HG02870 (cell line): Measurements from ENCODE around the gene ALKBH5.

Experiments
- ATAC-seq: cut with Tn5 transposase; IDR thresholded peaks from one replicate; pipeline ENCODE4 v1.9.1; 2021; ENCODE audit warnings: mild to moderate bottlenecking, moderate library complexity; ENCODE audit not compliant: unreplicated experiment

ALKBH5 gene

DNA sequence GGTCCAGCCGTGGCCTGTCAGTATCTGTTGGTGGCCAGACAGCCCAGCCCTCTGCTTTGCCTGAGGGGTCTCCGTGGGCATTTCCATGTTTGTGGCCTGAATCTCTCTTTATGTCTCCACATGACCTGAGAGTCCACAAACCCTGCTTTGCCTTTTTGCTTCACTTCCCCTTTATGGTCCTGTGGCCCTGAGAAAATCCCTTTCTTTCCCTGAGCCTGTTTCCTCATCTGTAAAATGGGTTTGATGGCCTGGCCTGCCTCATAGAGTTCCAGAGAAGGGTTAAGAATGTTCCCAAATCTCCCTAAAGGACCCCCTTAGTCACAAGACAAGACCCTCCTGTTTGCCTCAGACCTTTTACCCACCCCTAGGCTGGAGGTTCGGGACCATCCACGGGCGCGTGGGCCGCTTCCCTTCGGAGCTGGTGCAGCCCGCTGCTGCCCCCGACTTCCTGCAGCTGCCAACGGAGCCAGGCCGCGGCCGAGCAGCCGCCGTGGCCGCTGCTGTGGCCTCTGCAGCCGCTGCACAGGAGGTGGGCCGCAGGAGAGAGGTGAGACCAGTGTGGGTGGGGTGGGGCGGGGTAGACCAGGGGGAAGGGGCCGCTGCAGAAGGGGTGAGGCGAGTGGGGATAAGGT lies 26.2 kb upstream of the ALKBH5 start:
- ATAC-seq = no peak

DNA sequence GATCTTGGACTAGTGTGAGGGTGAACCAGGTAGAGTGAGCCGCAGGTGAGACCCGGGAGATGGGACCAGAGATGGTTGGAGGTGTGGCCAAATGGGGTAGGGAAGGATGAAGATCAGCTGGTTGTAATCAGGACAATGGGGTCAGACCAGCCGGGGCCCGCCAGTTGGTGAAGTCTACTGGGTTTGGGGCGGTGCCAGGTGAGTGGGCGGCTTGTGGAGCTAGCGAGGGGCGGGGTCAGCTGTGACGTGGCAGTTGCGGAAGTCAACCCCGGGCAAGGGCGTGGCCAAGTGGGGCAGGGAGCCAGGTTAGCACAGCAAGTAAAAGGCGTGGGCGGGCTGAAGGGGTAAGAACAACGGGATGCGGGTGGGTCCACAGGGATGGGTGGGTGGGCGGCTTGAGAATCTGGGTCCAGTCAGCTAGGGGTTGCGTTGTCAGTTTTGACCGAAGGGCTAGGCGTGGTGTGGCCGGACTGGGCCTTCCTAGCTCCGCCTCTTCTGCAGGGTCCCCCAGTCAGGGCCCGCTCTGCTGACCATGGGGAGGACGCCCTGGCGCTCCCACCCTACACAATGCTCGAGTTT lies 25.5 kb upstream of the ALKBH5 start:
- ATAC-seq = peak; percentile 37

DNA sequence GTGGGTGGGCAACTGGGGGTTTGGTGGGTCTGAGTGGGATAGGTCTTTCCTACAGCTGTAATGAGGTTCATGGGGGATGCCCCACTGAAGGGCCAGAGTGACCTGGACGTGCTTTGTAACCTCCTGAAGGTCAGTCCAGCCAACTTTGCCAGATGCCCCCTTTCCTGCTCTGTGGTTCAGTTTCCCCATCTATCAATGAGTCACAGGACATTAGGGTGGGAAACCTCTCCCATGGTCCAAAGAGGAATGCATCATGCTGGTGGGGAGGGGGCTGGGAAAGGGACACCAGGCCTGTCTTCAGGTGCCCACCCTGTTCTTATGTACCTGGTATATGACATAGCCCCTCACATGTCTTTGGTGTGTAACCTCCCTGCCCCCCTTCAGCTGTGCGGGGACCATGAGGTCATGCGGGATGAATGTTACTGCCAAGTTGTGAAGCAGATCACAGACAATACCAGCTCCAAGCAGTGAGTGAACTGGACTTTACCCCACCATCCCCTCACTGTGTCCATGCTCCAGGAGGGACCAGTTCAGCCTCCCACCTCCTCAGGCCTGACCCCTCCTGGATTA lies 24.0 kb upstream of the ALKBH5 start:
- no peak for ATAC-seq

DNA sequence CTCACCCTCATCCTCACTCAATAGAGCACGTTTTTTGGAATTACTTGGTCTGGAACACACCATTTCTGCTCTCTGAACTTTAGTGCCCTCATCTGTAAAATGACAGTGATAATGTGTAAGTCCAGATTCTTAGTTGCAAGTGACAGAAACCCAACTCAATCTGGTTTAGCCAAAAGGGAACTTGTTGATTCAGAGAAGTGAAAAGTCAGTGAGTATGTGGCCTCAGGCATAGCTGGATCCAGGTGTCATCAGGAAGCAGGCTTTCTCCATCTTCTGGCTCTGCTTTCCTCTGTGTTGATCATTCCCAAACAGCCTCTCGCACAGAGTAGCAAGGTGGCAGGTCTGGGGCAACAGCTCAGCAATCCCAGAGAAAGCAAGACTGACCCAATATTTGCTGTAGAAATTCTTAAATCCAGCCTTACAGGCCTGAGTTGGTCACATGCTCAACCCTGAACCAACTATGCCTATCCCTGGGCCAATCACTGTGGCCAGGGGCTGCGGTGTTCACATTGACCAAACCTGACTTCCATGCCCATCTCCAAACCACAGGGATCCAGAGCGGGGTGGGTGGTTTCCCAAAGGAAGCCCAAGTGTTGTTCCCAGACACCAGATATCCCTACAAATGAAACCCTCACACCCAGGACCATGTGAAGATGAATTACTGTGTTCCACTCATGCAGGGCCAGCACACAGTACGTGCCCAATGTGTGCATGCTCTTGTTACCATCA lies 23.3 kb upstream of the ALKBH5 start:
- no peak for ATAC-seq

DNA sequence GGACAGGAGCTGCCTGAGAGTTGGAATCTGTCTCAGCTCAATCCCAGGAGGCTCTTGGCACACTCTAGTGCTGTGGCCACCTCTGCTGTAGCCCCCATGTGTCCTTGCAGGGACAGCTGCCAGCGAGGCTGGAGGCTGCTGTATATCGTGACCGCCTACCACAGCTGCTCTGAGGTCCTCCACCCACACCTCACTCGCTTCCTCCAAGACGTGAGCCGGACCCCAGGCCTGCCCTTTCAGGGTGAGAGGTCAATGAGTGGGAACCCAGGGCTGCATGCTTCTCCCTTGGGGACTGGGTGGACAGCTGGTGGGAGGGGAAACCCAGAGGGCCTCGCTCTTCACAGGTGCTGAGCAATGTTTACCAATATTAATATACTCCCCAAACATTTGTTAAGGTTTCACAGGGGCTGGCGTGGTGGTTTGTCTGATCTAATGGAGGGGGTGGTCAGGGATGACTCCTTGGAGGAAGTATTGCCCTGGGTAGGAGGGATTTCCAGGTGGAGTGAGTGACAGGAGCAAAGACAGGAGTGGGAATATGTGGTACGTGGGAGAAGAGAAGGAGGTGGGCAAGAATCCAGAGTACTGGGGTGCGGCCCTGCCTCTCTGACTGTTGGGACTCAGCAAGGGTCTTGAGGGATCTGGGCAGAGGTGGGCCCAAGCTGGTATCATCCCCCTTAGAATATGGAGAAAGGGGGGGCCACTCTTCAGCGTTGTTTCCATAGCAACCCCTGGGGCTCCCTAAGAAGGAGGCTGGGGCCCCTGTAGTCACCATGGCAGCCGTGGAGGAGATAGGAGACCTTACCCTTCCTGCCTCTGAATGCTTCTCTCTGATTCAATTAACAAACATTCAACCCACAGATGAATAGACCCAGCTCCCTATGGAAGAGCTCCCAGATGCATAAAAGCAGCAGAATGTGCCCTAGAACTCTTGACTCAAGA lies 22.2 kb upstream of the ALKBH5 start:
- ATAC-seq = peak; percentile 50

DNA sequence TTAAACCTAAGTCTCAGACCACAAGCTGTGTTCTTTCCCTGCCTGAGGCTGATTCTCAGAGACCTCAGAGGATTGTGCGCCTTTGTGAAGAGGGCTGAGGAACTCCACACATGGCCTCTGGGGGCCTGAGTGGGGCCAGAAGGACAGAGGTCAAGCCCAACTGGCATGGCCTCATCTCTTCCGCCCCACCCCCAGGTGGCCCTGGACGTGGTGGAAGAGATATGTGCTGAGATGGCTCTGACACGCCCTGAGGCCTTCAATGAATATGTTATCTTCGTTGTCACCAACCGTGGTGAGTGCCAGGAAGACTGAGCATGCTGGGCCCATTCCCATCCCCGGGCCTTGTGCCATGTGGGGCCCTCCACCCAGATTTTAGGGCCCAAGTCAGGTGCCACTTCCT lies 20.1 kb upstream of the ALKBH5 start:
- ATAC-seq = no peak

DNA sequence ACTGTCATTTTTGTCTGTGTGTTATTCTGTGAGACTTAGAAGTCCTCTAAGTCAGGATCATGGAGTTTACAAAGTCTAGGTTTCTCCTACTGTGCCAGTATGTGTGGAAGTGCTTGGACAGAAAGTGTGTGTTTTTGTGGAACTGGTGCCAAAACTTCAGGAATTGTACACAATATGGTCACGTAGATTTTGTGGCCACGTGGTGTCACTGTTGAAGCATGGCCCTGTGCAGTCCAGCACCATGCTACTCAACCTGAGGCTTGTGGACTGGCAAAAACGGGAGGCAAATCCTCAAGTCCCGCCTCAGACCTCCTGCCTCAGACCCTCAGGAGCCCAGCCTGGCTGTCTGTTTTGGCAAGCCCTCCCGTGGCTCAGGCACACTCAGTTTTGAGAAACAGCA lies 16.7 kb upstream of the ALKBH5 start:
- ATAC-seq = no peak

DNA sequence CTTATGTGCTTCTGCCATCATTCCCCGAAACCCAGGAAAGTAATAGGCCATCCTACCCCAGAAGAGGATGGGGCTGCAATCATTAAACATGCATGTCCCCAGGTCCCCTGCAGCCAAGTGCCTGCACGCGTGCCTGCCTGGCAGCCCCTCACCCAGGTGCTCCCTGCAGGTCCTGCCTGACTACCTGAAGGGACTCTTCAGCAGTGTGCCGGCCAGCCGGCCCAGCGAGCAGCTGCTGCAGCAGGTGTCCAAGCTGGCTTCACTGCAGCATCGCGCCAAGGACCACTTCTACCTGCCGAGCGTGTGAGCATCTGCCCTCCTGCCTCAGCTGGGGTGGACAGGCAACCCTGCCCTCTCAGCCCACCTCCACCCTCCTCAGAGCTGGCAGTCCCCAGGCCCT lies 16.2 kb upstream of the ALKBH5 start:
- no peak for ATAC-seq

DNA sequence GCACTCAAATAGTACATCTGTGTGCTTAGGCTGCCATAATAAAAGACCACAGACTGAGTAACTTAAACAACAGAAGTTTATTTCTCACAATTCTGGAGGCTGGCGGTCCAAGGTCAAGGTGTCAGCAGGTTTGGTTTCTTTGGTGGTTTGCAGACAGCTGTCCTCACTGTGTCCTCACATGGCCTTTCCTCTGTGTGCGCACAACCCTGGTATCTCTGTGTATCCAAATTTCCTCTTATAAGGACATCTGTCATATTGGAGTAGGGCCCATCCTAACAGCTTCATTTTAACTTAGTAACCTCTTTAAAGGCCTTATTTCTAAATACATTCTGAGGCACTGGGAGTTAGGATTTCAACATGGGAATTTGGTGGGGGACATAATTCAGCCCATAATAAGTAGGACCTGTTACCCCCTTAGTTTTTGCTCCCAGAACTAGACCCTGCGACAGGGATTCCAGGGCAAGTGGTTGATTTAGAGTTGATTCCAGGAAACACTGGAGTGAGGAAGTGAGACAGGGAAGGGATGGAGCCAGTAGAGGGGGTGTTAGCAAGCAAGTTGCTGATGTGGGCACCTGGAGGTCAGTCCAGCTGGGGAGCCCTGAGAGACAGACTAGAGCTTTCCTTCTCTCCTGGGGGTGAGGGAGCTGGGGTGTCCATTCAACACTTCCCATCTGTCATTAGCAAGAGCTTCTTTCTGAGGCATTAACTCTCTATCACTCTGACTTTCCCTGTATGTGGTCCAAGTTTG lies 10.9 kb upstream of the ALKBH5 start:
- ATAC-seq = no peak

DNA sequence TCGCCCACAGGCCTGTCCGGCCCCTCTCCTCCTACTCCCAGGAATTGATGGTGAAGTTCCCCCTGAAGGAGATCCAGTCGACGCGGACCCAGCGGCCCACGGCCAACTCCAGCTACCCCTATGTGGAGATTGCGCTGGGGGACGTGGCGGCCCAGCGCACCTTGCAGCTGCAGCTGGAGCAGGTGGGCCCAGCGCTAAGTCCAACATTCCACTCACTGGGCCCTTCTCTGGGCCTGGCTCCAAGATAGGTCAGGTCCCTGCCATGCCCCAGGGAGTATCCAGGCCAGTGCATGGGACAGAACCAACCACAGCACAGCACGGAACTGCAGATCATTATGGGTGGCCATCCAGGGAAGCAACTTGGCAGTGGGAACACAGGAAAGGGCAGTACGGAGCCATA lies 9.9 kb upstream of the ALKBH5 start:
- no peak for ATAC-seq

DNA sequence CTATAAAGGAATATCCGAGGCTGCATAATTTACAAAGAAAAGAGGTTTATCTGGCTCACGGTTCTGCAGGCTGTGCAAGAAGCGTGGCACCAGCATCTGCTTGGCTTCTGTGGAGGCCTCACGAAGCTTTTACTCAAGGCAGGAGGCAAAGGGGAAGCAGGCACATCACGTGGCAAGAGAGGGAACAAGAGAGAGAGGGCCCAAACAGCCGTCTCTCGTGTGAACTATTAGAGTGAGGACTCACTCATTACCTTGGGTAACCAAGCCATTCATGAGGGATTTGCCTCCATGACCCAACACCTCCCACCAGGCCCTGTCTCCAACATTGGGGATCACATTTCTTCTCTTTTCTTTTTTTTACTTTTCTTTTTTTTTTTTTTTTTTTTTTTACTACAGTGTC lies 7.5 kb upstream of the ALKBH5 start:
- no peak for ATAC-seq

DNA sequence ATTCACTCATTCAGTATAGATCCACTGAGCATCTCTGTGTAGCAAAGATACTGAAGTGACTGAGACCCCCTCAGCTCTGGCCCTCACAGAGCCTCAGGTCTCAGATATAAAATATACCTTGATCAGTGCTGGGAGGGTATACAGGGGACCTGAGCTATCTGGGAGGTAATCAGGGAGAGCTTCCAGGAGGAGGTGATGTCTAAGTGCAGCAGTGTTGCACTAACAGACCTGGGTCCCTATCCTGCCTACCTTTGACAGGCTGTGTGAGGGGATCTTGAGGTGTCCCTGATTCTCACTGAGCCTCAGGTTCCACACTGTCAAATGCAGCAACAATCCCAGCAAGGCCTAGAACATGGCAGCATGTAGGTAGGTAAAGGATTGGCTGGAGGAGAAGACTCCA lies 6.5 kb upstream of the ALKBH5 start:
- no peak for ATAC-seq

DNA sequence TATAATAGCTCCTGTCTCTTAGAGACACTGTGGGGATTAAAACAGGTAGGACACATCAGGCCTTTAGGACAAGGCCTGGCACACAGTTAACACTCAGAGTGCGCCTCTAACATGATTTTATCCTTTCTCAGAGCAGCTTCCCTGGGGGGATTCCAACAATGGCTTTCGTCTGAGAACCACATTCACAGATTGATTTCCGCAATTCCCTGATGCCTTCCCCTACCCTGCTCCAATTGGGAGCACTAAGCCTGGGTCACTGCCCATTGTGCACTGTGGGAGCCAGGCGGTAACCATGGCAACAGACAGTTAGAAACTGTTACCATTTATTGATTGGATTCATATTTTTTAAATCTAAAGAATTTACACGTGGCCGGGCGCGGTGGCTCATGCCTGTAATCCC lies 5.9 kb upstream of the ALKBH5 start:
- ATAC-seq = no peak

DNA sequence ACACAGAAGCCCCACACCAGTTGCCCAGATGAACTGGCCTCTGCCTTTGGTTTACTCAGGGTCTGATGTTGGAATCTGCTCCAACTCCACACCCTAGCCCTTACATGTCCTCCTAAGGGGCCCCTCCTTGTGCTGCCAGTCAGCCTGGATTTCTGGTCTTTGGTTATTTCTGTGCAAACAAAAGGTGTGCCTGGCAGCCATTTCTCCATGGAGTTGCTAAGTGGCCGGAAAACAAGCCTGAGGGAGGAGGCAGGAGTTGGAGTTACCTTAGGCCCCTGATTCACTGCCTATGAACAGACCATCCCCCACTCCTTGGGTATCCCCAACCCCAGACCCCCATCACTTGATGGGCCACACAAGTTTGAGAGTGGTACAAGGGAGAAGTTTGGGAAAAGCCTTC lies 4.4 kb upstream of the ALKBH5 start:
- ATAC-seq = no peak

DNA sequence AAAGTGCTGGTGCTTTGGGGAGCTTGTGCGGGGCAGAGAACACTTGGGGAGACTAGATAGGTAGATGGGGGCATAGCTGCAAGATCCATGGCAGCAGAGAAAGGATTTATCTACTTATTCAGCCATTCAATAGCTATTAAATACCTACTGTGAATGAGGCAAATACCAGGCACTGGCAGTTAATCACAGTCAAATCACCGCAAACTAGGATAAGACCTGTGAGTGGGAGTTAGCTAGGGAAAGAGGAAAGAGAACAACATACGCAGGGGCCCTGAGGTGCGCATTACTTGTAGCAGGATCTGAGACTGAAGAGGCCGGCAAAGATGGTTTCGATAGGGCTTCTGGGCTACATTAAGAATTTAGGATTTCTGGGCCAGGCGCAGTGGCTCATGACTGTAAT lies 3.8 kb upstream of the ALKBH5 start:
- ATAC-seq = no peak

DNA sequence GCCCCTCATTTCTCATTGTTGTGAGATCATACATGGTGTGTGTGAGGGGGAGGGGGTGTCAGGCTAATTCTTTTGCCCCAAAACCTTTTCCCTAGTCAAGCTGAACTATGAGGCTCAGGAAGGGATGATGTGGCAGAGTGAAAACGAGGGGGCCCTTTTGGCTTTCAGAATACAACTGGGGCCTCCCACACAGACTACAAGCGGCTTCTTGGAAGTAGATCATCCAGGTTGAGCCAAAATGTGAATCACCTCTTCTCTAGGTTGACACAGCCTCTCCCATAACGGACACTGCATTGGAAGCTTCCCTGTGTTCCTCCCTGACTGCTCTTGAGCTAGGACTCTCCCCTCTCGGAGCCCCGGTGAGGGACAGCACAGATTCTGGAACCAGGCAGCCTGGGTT lies 2.3 kb upstream of the ALKBH5 start:
- no peak for ATAC-seq

DNA sequence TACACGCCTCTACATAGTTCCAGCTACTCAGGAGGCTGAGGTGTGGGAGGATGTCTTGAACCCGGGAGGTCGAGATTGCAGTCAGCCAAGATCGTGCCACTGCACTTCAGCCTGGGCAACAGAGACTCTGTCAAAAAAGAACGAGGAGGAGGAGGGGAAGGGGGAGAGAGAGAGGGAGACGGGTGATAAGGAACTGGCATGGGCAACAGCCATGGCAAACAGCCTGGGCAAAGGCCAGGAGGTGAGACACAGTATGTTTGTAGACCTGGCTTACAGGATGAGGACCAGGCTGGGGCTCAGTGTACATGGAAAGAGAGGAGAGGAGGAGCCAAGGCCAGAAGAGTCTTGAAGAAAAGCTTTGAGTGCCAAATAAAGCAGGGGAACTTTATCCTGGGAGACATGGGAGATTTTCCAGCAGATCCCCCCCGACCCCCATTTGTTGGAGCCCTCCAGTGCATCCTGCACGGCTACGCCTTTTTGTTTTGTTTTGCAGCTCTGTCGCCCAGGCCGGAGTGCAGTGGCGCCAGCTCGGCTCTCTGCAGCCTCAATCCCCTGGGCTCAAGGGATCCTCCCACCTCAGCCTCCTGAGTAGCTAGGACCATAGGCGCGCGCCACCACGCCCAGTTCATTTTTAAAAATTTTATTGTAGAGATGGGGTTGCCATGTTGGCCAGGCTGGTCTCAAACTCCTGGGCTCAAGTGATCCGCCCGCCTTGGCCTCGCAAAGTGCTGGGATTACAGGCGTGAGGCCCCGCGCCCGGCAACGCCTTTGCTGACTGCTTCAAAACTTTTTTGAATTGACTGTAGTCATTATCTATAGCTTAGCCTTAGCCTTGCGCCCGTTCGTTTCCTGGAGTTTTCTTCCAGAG lies 1.3 kb upstream of the ALKBH5 start:
- ATAC-seq = no peak

DNA sequence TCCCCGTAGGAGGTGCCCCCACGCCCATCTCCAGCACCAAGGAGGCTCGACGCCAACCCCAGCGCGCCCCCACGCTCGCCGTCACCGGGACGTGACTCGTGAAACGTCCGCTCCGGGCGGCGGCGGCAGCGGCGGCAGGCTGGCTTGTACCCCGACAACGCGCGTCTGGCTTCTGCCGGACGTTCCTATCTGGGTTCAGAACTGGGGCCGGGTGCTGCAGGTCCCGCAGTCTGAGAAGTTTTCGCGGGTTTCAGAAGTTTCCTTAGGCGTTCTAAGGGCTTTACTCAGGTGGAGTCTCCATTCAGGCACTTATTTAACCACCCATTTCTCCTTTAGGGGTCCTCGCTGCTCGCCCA lies 672 bp upstream of the ALKBH5 start:
- peak; percentile 33 for ATAC-seq
